BE2C (cell line): ENCODE results near the gene SYTL5.

Experiments used
- DNase-seq: peaks from one replicate; pipeline ENCODE4 v3.0.0-alpha.2; 2020
- H3K27me3 ChIP-seq: fragments of 250-450 bp; sonication (Bioruptor Pico); 2 replicates; pipeline ENCODE4 v1.5.1; 2020; ENCODE audit warnings: mild to moderate bottlenecking
- H3K36me3 ChIP-seq: fragments of 250-450 bp; sonication (Bioruptor Pico); 2 replicates; pipeline ENCODE4 v1.5.1; 2020; ENCODE audit warnings: mild to moderate bottlenecking
- H3K4me1 ChIP-seq: fragments of 250-450 bp; sonication (Bioruptor Pico); 2 replicates; pipeline ENCODE4 v1.5.1; 2020
- H3K4me3 ChIP-seq: 2 replicates; pipeline ENCODE4 v1.5.1; 2011; ENCODE audit warnings: low read depth, low read length
- H3K9me3 ChIP-seq: fragments of 250-450 bp; sonication (Bioruptor Pico); 2 replicates; pipeline ENCODE4 v1.5.1; 2020
- CTCF ChIP-seq: IDR thresholded peaks from 2 replicates; pipeline ENCODE4 v1.5.1; 2012; ENCODE audit warnings: mild to moderate bottlenecking, low read depth, low read length

SYTL5 gene

GRCh38 chrX:38108364-38108763, 102.0 kb downstream of the SYTL5 start:
- Histone ChIP-seq H3K4me1 (no peaks in the 10 kb centered on the region), H3K27me3 (no peaks in the 10 kb centered on the region), H3K9me3 (no peaks in the 10 kb centered on the region), H3K36me3 (no peaks in the 10 kb centered on the region), H3K4me3 (no peak overlapping the region)
- TF ChIP-seq CTCF, result no peak
- no peak for DNase-seq

GRCh38 chrX:38109042-38109898, 102.9 kb downstream of the SYTL5 start:
- no peak for DNase-seq
- Histone ChIP-seq H3K4me3 (no peak overlapping the region), H3K9me3 (no peaks in the 10 kb centered on the region), H3K36me3 (no peaks in the 10 kb centered on the region), H3K4me1 (no peaks in the 10 kb centered on the region), H3K27me3 (no peaks in the 10 kb centered on the region)
- TF ChIP-seq CTCF, result no peak

DNA sequence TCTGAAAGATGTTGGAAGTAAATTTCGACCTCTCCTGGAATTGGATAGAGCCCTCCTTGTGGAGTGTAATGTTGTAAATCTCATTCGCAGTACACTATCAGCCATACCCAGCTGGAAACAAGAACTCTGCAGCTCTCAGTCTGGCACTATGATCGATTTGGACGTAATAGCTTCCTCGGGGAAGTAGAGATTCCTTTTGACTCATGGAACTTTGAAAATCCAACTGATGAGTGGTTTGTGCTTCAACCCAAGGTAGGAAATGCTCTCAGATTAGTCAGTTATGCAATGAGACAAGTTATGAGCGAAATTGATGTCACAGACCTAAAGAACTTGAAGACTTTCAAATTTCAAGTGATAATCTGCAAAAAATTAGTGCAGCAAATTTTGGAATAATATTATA, 103.9 kb downstream of the SYTL5 start:
- H3K36me3 ChIP-seq, result no peaks in the 10 kb centered on the region
- no peak for DNase-seq
- no peaks in the 10 kb centered on the region for H3K4me1 ChIP-seq
- H3K4me3 ChIP-seq, result no peak overlapping the region
- H3K9me3 ChIP-seq, result no peaks in the 10 kb centered on the region
- TF ChIP-seq CTCF, result no peak
- no peaks in the 10 kb centered on the region for H3K27me3 ChIP-seq

DNA sequence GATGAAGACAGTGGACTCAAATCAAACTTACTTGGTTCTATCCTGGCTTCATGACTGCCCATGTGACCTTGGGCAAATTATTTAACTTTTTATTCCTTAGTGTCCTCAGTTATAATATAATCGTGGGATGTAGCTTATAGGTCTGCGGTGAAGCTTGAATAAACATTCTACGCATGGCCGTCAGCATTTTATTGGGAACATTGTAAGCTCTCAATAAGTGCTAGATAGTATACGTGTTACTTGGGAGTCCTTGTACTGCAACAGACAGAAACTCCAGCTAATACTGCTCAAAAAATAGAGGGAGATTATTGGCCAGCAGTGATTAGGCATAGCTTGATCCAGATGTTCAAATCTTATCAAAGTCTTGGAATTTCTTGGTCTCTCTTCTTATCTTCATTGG, 104.8 kb downstream of the SYTL5 start:
- no peaks in the 10 kb centered on the region for H3K27me3 ChIP-seq
- DNase-seq, result no peak
- TF ChIP-seq CTCF, result no peak
- H3K9me3 ChIP-seq, result no peaks in the 10 kb centered on the region
- no peaks in the 10 kb centered on the region for H3K36me3 ChIP-seq
- no peaks in the 10 kb centered on the region for H3K4me1 ChIP-seq
- H3K4me3 ChIP-seq, result no peak overlapping the region

DNA sequence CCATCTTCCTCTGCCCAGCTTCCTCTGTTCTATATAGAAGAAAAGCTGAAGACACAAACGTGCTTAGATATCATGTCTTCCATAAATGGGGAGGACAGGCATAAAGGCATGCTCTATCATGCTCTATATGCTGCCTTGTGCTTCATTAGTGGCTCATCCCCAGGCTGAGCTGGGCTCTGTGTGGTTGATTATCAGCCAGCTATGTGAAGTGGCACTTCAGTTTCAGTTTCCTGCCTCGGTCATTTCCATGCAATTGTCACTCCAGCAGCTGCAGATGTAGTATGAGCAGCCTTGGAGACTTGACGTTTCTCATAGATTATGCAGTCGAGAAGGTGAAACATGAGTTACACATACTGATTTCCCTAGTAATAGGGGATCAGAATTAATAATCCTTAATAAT, 106.2 kb downstream of the SYTL5 start:
- H3K9me3 ChIP-seq, result no peaks in the 10 kb centered on the region
- H3K4me3 ChIP-seq, result no peak overlapping the region
- H3K4me1 ChIP-seq, result no peaks in the 10 kb centered on the region
- no peaks in the 10 kb centered on the region for H3K27me3 ChIP-seq
- no peaks in the 10 kb centered on the region for H3K36me3 ChIP-seq
- DNase-seq, result no peak
- TF ChIP-seq CTCF, result no peak

DNA sequence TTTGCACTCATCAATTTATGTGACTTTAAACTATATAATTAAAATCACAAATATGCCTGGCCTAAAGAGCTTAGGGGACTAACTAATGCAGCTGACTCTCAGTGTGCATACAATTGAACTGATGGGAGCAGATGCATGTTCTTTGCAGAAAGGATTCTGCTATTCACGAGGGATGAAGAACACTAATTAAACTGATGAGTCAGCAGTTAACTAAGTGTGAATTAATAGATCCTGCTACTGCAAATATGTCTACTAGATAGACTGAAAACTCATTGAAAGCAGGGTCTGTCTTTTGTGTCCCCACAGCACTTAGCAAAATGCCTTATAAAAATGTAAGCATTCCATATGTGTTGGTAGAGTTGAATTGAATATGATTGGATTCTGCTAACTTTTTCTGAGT, 110.4 kb downstream of the SYTL5 start:
- DNase-seq, result no peak
- no peaks in the 10 kb centered on the region for H3K27me3 ChIP-seq
- H3K4me3 ChIP-seq, result no peak overlapping the region
- no peaks in the 10 kb centered on the region for H3K36me3 ChIP-seq
- no peak for TF ChIP-seq CTCF
- H3K4me1 ChIP-seq, result no peaks in the 10 kb centered on the region
- no peaks in the 10 kb centered on the region for H3K9me3 ChIP-seq
